Measurements from ENCODE around the gene TMEM45A.

Gene TMEM45A

GRCh38 chr3:100483529-100483928 is 8.9 kb upstream of the TMEM45A start:
- no peaks in the 10 kb centered on the region for H3K4me1 ChIP-seq (ENCODE audit: insufficient read depth, poor library complexity, severe bottlenecking)
- H3K27me3 ChIP-seq (ENCODE audit: insufficient read depth, poor library complexity, severe bottlenecking): no peaks in the 10 kb centered on the region
- no peaks in the 10 kb centered on the region for H3K36me3 ChIP-seq (ENCODE audit: low read depth)
- H3K9me3 ChIP-seq (ENCODE audit: severe bottlenecking): no peaks in the 10 kb centered on the region
- no peak for DNase-seq (ENCODE audit: low spot score)
- no peak for ATAC-seq (ENCODE audit: low read depth)
- TF ChIP-seq CTCF (IDR thresholded peaks at IDR 0.05; ENCODE audit: poor library complexity, severe bottlenecking): no peak
- no peak overlapping the region for H3K4me3 ChIP-seq (ENCODE audit: severe bottlenecking)
- H3K27ac ChIP-seq (ENCODE audit: poor library complexity, severe bottlenecking): no peak overlapping the region

DNA sequence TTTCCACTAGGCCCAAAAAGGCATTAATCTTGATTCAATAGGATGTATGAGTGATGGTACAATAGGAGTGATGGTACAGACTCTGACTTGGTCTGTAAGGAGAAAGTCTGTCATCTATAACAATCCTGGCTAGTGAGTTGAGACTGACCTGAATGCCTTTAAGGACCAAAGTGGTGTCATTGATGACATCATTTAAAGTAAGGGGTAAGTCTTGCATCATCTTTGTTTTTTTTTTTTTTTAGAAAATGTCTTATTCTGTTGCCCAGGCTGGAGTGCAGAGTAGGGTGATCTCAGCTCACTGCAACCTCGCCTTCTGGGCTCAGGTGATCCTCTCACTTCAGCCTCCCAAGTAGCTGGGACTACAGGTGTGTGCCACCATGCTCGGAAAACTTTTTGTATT is 5.6 kb upstream of the TMEM45A start:
- Histone ChIP-seq H3K9me3 (ENCODE audit: severe bottlenecking) (no peaks in the 10 kb centered on the region), H3K27ac (ENCODE audit: poor library complexity, severe bottlenecking) (no peak overlapping the region), H3K36me3 (ENCODE audit: low read depth) (no peaks in the 10 kb centered on the region), H3K4me3 (ENCODE audit: severe bottlenecking) (no peak overlapping the region), H3K27me3 (ENCODE audit: insufficient read depth, poor library complexity, severe bottlenecking) (no peaks in the 10 kb centered on the region), H3K4me1 (ENCODE audit: insufficient read depth, poor library complexity, severe bottlenecking) (no peaks in the 10 kb centered on the region)
- no peak for TF ChIP-seq CTCF (IDR thresholded peaks at IDR 0.05; ENCODE audit: poor library complexity, severe bottlenecking)
- no peak for ATAC-seq (ENCODE audit: low read depth)
- no peak for DNase-seq (ENCODE audit: low spot score)

DNA sequence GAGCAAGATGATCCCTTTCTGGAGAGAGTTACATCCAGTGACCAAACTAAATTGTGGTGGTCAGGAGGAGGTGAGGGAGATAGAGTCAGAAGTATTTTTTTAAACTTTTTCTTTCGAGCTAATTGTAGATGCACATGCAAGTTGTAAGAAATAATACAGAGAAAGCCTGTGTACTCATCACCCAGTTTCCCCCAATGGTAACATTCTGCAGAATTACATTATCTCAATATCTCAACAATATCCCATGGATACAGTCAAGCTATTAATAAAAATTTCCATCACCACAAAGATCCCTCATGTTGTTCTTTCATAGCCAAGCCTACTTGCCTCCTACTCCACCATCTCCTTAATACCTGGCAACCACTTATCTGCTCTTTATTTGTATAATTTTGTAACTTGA is 3.3 kb upstream of the TMEM45A start:
- no peaks in the 10 kb centered on the region for H3K27me3 ChIP-seq (ENCODE audit: insufficient read depth, poor library complexity, severe bottlenecking)
- ATAC-seq (ENCODE audit: low read depth) (no peak), DNase-seq (ENCODE audit: low spot score) (no peak)
- H3K9me3 ChIP-seq (ENCODE audit: severe bottlenecking): no peaks in the 10 kb centered on the region
- no peak overlapping the region for H3K4me3 ChIP-seq (ENCODE audit: severe bottlenecking)
- no peak overlapping the region for H3K27ac ChIP-seq (ENCODE audit: poor library complexity, severe bottlenecking)
- no peaks in the 10 kb centered on the region for H3K4me1 ChIP-seq (ENCODE audit: insufficient read depth, poor library complexity, severe bottlenecking)
- TF ChIP-seq CTCF (IDR thresholded peaks at IDR 0.05; ENCODE audit: poor library complexity, severe bottlenecking): no peak
- no peaks in the 10 kb centered on the region for H3K36me3 ChIP-seq (ENCODE audit: low read depth)

DNA sequence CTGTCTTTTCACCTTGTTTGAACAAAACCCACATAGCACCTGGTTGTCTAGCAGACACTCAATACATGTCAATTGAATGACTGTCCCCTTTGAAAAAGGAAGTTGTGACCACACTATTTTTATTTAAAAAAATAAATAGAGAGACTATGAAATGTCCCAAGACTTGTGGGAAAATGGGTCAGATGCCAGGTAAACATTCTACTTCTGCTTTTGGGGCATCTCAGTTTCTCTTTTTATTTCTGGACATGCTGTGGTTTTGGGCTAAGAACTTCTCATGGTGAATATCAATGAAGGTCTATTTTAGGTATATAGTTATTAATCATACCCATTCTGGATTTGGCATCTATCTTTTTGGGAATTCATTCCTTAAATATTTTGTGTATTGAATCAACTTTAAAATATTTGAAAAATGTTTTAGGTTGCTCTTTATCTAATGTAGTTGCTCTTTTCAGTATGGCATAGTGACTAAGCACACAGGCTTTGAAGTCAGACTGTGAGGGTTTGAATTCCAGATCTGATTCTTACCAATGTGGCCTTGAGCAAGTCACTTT is 4.4 kb downstream of the TMEM45A start:
- H3K27ac ChIP-seq (ENCODE audit: poor library complexity, severe bottlenecking): peak overlapping the region; percentile 64

More for the DNA sequence above, 4.4 kb downstream of the TMEM45A start:
- DNase-seq (ENCODE audit: low spot score) (no peak), ATAC-seq (ENCODE audit: low read depth) (peak; percentile 17; the same call in 2 of the 3 replicates)
- Histone ChIP-seq H3K4me3 (ENCODE audit: severe bottlenecking) (no peak overlapping the region), H3K36me3 (ENCODE audit: low read depth) (no peaks in the 10 kb centered on the region), H3K27me3 (ENCODE audit: insufficient read depth, poor library complexity, severe bottlenecking) (no peaks in the 10 kb centered on the region), H3K9me3 (ENCODE audit: severe bottlenecking) (no peaks in the 10 kb centered on the region), H3K4me1 (ENCODE audit: insufficient read depth, poor library complexity, severe bottlenecking) (peaks cover 4% of the 10 kb centered on the region)
- no peak for TF ChIP-seq CTCF (IDR thresholded peaks at IDR 0.05; ENCODE audit: poor library complexity, severe bottlenecking)

All from RWPE2 (cell line).